Measurements from ENCODE around the gene IKZF1.

Gene IKZF1

GRCh38 chr7:50406935-50407334 is 102.4 kb downstream of the IKZF1 start:
- H3K36me3 ChIP-seq (ENCODE audit: low read depth): no peaks in the 10 kb centered on the region
- H3K4me1 ChIP-seq (ENCODE audit: insufficient read depth, poor library complexity, severe bottlenecking): no peaks in the 10 kb centered on the region
- DNase-seq (ENCODE audit: low spot score) (no peak), ATAC-seq (ENCODE audit: low read depth) (no peak)
- TF ChIP-seq, protein P1, sequence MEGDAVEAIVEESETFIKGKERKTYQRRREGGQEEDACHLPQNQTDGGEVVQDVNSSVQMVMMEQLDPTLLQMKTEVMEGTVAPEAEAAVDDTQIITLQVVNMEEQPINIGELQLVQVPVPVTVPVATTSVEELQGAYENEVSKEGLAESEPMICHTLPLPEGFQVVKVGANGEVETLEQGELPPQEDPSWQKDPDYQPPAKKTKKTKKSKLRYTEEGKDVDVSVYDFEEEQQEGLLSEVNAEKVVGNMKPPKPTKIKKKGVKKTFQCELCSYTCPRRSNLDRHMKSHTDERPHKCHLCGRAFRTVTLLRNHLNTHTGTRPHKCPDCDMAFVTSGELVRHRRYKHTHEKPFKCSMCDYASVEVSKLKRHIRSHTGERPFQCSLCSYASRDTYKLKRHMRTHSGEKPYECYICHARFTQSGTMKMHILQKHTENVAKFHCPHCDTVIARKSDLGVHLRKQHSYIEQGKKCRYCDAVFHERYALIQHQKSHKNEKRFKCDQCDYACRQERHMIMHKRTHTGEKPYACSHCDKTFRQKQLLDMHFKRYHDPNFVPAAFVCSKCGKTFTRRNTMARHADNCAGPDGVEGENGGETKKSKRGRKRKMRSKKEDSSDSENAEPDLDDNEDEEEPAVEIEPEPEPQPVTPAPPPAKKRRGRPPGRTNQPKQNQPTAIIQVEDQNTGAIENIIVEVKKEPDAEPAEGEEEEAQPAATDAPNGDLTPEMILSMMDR (IDR thresholded peaks at IDR 0.05; ENCODE audit: poor library complexity, severe bottlenecking): no peak
- no peaks in the 10 kb centered on the region for H3K9me3 ChIP-seq (ENCODE audit: severe bottlenecking)
- H3K27ac ChIP-seq (ENCODE audit: poor library complexity, severe bottlenecking): no peak overlapping the region
- peaks cover 37% of the 10 kb centered on the region for H3K27me3 ChIP-seq (ENCODE audit: insufficient read depth, poor library complexity, severe bottlenecking)
- H3K4me3 ChIP-seq (ENCODE audit: severe bottlenecking): no peak overlapping the region

GRCh38 chr7:50409856-50410745 is 105.6 kb downstream of the IKZF1 start:
- TF ChIP-seq, protein P1 (IDR thresholded peaks at IDR 0.05; ENCODE audit: poor library complexity, severe bottlenecking): no peak
- Histone ChIP-seq H3K36me3 (ENCODE audit: low read depth) (no peaks in the 10 kb centered on the region), H3K9me3 (ENCODE audit: severe bottlenecking) (no peaks in the 10 kb centered on the region), H3K27me3 (ENCODE audit: insufficient read depth, poor library complexity, severe bottlenecking) (peaks cover 9% of the 10 kb centered on the region), H3K27ac (ENCODE audit: poor library complexity, severe bottlenecking) (no peak overlapping the region), H3K4me3 (ENCODE audit: severe bottlenecking) (no peak overlapping the region), H3K4me1 (ENCODE audit: insufficient read depth, poor library complexity, severe bottlenecking) (no peaks in the 10 kb centered on the region)
- DNase-seq (ENCODE audit: low spot score) (no peak), ATAC-seq (ENCODE audit: low read depth) (no peak)

DNA sequence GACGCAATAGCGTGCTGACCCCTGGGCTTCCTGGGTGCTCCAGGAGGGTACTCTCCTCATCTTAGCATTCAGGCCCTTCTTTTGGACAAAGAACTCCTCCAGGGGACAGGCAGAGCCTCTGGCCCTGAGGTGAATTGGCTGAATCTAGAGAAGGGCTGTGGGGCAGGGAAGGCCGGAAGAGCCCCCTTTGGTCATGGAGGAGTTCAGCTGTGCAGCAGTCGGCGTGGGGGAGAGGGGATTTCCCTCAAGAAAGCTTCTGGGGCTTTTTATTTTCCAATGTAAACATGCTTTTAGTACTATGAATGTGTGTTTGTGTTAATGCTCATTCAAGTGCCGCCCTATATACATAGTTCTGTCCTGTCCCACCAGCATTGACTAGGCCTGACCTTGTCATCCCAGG is 106.8 kb downstream of the IKZF1 start:
- H3K27me3 ChIP-seq (ENCODE audit: insufficient read depth, poor library complexity, severe bottlenecking): peaks cover 9% of the 10 kb centered on the region
- no peak for DNase-seq (ENCODE audit: low spot score)
- H3K27ac ChIP-seq (ENCODE audit: poor library complexity, severe bottlenecking): no peak overlapping the region
- H3K4me3 ChIP-seq (ENCODE audit: severe bottlenecking): no peak overlapping the region
- H3K9me3 ChIP-seq (ENCODE audit: severe bottlenecking): no peaks in the 10 kb centered on the region
- no peaks in the 10 kb centered on the region for H3K36me3 ChIP-seq (ENCODE audit: low read depth)
- no peaks in the 10 kb centered on the region for H3K4me1 ChIP-seq (ENCODE audit: insufficient read depth, poor library complexity, severe bottlenecking)
- ATAC-seq (ENCODE audit: low read depth): no peak
- TF ChIP-seq, protein P1 (IDR thresholded peaks at IDR 0.05; ENCODE audit: poor library complexity, severe bottlenecking): no peak

DNA sequence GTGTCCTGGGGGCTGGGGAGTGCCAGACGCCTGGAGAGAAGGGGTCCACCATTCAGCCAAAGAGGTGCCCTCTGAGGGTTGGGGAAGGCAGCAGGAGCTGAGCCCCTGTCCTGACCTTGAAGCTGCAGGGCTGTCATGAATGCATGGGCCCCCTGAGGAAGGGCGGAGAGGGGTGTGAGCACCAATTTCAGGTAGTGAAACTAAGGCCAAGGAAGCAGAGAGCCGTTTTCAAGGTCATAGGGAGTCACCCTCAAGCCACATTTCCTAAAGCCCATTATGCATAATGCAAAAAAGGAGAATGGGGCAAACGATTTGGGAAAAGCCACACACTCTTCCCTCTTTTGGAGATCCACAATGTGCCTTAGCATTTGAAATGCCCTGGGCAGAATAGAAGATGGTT is 108.5 kb downstream of the IKZF1 start:
- DNase-seq (ENCODE audit: low spot score) (no peak), ATAC-seq (ENCODE audit: low read depth) (no peak)
- H3K27me3 ChIP-seq (ENCODE audit: insufficient read depth, poor library complexity, severe bottlenecking): peaks cover 2% of the 10 kb centered on the region
- no peaks in the 10 kb centered on the region for H3K9me3 ChIP-seq (ENCODE audit: severe bottlenecking)
- H3K36me3 ChIP-seq (ENCODE audit: low read depth): no peaks in the 10 kb centered on the region
- H3K4me3 ChIP-seq (ENCODE audit: severe bottlenecking): no peak overlapping the region
- no peaks in the 10 kb centered on the region for H3K4me1 ChIP-seq (ENCODE audit: insufficient read depth, poor library complexity, severe bottlenecking)
- TF ChIP-seq, protein P1 (IDR thresholded peaks at IDR 0.05; ENCODE audit: poor library complexity, severe bottlenecking): no peak
- no peak overlapping the region for H3K27ac ChIP-seq (ENCODE audit: poor library complexity, severe bottlenecking)

DNA sequence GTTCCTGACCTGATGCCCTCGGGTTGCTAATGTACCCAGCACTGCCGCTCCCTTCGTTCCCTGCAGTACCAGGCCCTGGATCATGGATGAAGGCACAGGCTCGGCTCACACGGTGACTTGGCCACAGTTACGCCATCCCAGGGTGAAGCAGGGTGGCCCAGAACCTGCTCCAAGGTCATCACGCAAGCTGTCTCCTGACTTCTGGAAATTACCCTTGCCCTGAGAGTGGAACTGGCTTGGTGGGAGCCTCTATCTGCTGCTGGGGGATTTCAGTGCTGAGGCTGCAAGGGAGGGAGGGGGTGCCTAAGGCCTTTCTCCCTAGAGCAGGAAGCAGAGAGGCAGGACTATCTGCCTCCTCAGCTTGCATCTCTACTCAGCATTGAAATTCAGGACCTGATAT is 109.0 kb downstream of the IKZF1 start:
- Histone ChIP-seq H3K27ac (ENCODE audit: poor library complexity, severe bottlenecking) (no peak overlapping the region), H3K36me3 (ENCODE audit: low read depth) (no peaks in the 10 kb centered on the region), H3K27me3 (ENCODE audit: insufficient read depth, poor library complexity, severe bottlenecking) (no peaks in the 10 kb centered on the region), H3K4me3 (ENCODE audit: severe bottlenecking) (no peak overlapping the region), H3K9me3 (ENCODE audit: severe bottlenecking) (no peaks in the 10 kb centered on the region), H3K4me1 (ENCODE audit: insufficient read depth, poor library complexity, severe bottlenecking) (no peaks in the 10 kb centered on the region)
- TF ChIP-seq, protein P1 (IDR thresholded peaks at IDR 0.05; ENCODE audit: poor library complexity, severe bottlenecking): no peak
- no peak for ATAC-seq (ENCODE audit: low read depth)
- no peak for DNase-seq (ENCODE audit: low spot score)
